Motor neuron (in vitro differentiated cells): ENCODE measurements around the gene MAP10. TPM values are rescaled to one million over a fixed set of nuclear protein-coding genes. Genes with fewer than 3 reads are reported as not detected.

Experiments
- ATAC-seq, 8 experiments: fragments of 200-7000 bp; cut with Tn5 transposase; replicated peaks in 6 of 8; 2 replicates each; pipeline ENCODE4 v1.8.0; 2021; ENCODE audit warnings: mild to moderate bottlenecking in 8 of 8, moderate library complexity in 8 of 8
- H3K27ac ChIP-seq, 2 donors: fragments of 250-450 bp; sonication (Bioruptor Pico); 2 replicates each; pipeline ENCODE4 v1.9.0; 2021; ENCODE audit warnings: antibody characterized with exemption in 2 of 2, mild to moderate bottlenecking in 2 of 2, moderate library complexity in 1 of 2
- H3K4me1 ChIP-seq, 2 donors: fragments of 250-450 bp; sonication (Bioruptor Pico); replicated peaks in 1 of 2; 2 replicates each; pipeline ENCODE4 v1.6.1; 2021; ENCODE audit warnings: antibody characterized with exemption in 2 of 2, mild to moderate bottlenecking in 2 of 2, moderate library complexity in 1 of 2
- H3K4me3 ChIP-seq, 5 donors: fragments of 250-450 bp; sonication (Bioruptor Pico); 2 replicates each; pipeline ENCODE4 v1.9.0; 2021; ENCODE audit warnings: antibody characterized with exemption in 5 of 5, mild to moderate bottlenecking in 5 of 5, moderate library complexity in 4 of 5
- WGBS, 10 experiments: fragments of 450-650 bp; shearing (Covaris generic); methylation state at CpG; one replicate each; pipeline ENCODE4 v1.0.0; 2022; 5-methylcytosine and 5-hydroxymethylcytosine counted together
- in situ Hi-C, 9 experiments: fragments of 400-800 bp; cut with MboI; loops; one replicate each; pipeline ENCODE4 v1.15.0; 2021; ENCODE audit warnings: low sequenced_read_pairs in 9 of 9, low pct_unique_long_range_greater_than_20kb in 2 of 9; ENCODE audit not compliant: unreplicated experiment in 9 of 9
- total RNA-seq, 8 experiments: library from RNA; unstranded; fragments of 300-600 nt; gene quantifications; 2 replicates each; pipeline versions ENCODE4 v1.2.3 to v1.2.4, GENCODE V29; 2022

Gene MAP10
- total RNA-seq, 8 experiments from 2014 or later, result 2.2 to 9.5 (median 5.2) TPM

DNA sequence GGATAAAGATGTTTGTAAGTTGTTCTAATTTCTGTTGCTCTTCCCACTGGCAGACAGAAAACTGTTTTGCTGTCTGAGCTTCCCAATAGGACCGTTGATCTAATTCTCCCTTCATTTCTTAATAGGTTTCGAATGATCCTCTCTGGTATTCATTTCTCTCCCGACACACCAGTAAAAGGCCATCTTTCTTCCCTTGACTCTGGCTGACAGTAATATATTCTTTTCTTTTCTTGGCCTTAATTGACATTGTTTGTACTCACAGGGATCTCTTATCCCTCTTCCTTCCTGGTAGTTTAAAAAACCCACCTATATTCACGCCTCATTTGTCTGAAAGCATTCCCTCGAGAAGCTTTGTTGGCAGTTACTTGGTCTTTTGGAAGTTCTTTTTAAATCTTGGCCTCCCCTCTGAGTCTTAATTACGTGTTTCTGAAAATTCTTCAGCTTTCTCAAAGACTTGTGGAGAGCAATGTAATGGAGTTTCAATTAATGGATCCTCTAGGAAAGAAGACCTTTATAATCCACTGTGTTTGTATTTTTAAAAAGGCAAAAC, 40.3 kb downstream of the MAP10 start:
- in situ Hi-C loops, result no loop called here
- Histone ChIP-seq H3K4me1 (peaks cover 5 to 6% of the 10 kb centered on the region in 2 donors), H3K4me3 (no peak overlapping the region), H3K27ac (no peak overlapping the region)
- peak in 5 of 8 experiments; percentile 33 to 76 (median 71) for ATAC-seq
- 5 to 62% (median 11%) methylated on average over 3 to 6 of the region's 6 CpGs for WGBS, 10 experiments

GRCh38 chr1:232851532-232851931, 46.3 kb downstream of the MAP10 start:
- Histone ChIP-seq H3K27ac (no peak overlapping the region), H3K4me1 (no peaks in the 10 kb centered on the region), H3K4me3 (no peak overlapping the region)
- ATAC-seq, result no peak
- WGBS, 10 experiments, result 33 to 92% (median 55%) methylated on average over 3 to 5 of the region's 5 CpGs
- in situ Hi-C loops, result no loop called here

GRCh38 chr1:232853994-232854797, 49.0 kb downstream of the MAP10 start:
- ATAC-seq, result peak in 3 of 8 experiments; percentile 42 to 92 (median 85)
- in situ Hi-C loops, result no loop called here
- no peaks in the 10 kb centered on the region for H3K4me1 ChIP-seq
- 0 to 100% (median 73%) methylated on average over 1 to 7 of the region's 7 CpGs for WGBS, 10 experiments
- no peak overlapping the region for H3K27ac ChIP-seq
- H3K4me3 ChIP-seq, result no peak overlapping the region

DNA sequence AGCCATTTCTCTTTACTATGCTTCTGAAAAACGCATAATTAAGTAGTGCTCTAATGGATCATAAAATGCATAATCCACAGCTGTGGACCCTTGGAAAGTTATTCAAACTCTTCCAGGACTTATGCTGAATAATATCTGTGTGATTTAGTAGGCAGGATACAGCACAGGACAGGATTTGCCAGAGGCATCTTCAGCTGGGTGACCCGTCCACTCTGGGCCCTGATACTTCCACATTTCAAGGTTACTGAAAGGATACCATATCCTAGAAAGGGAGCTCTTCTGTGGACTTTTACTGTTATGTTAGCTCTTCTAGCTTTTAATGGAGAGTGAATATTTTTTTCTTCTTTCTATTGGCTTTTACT, 49.6 kb downstream of the MAP10 start:
- ATAC-seq, result peak in 3 of 8 experiments; percentile 43 to 97 (median 74)
- 0 to 94% (median 65%) methylated on average over 1 to 2 of the region's 2 CpGs; no CpG with 5 or more reads in 2 of the 10 experiments for WGBS, 10 experiments
- Histone ChIP-seq H3K4me1 (no peaks in the 10 kb centered on the region), H3K27ac (no peak overlapping the region), H3K4me3 (no peak overlapping the region)
- in situ Hi-C loops, result no loop called here

GRCh38 chr1:232856541-232856940, 51.3 kb downstream of the MAP10 start:
- no peak for ATAC-seq
- H3K27ac ChIP-seq, result no peak overlapping the region
- no peaks in the 10 kb centered on the region for H3K4me1 ChIP-seq
- in situ Hi-C loops, result no loop called here
- H3K4me3 ChIP-seq, result no peak overlapping the region
- WGBS, 10 experiments, result 65 to 87% (median 75%) methylated on average over 1 to 3 of the region's 3 CpGs; no CpG with 5 or more reads in 4 of the 10 experiments

Other genes with a start within 250 kb of the MAP10 start
- 10 to 100 TPM; 14.3 to 86.1 (median 32.9) TPM for gene SIPA1L2, start 175.3 kb upstream of the MAP10 start, total RNA-seq
- 10 to 100 TPM; 37.7 to 81.4 (median 50.7) TPM for gene NTPCR, start 145.2 kb downstream of the MAP10 start, total RNA-seq